Motor neuron (in vitro differentiated cells): ENCODE results near the gene LILRA6. TPM values are rescaled to one million over a fixed set of nuclear protein-coding genes. Genes with fewer than 3 reads are reported as not detected.

Source experiments
- ATAC-seq, 8 experiments: fragments of 200-7000 bp; cut with Tn5 transposase; replicated peaks in 6 of 8; 2 replicates each; pipeline ENCODE4 v1.8.0; 2021; ENCODE audit warnings: mild to moderate bottlenecking in 8 of 8, moderate library complexity in 8 of 8
- H3K27ac ChIP-seq, 2 donors: fragments of 250-450 bp; sonication (Bioruptor Pico); 2 replicates each; pipeline ENCODE4 v1.9.0; 2021; ENCODE audit warnings: antibody characterized with exemption in 2 of 2, mild to moderate bottlenecking in 2 of 2, moderate library complexity in 1 of 2
- H3K4me1 ChIP-seq, 2 donors: fragments of 250-450 bp; sonication (Bioruptor Pico); replicated peaks in 1 of 2; 2 replicates each; pipeline ENCODE4 v1.6.1; 2021; ENCODE audit warnings: antibody characterized with exemption in 2 of 2, mild to moderate bottlenecking in 2 of 2, moderate library complexity in 1 of 2
- H3K4me3 ChIP-seq, 5 donors: fragments of 250-450 bp; sonication (Bioruptor Pico); 2 replicates each; pipeline ENCODE4 v1.9.0; 2021; ENCODE audit warnings: antibody characterized with exemption in 5 of 5, mild to moderate bottlenecking in 5 of 5, moderate library complexity in 4 of 5
- WGBS, 10 experiments: fragments of 450-650 bp; shearing (Covaris generic); methylation state at CpG; one replicate each; pipeline ENCODE4 v1.0.0; 2022; 5-methylcytosine and 5-hydroxymethylcytosine counted together
- in situ Hi-C, 9 experiments: fragments of 400-800 bp; cut with MboI; loops; one replicate each; pipeline ENCODE4 v1.15.0; 2021; ENCODE audit warnings: low sequenced_read_pairs in 9 of 9, low pct_unique_long_range_greater_than_20kb in 2 of 9; ENCODE audit not compliant: unreplicated experiment in 9 of 9
- total RNA-seq, 8 experiments: library from RNA; unstranded; fragments of 300-600 nt; gene quantifications; 2 replicates each; pipeline versions ENCODE4 v1.2.3 to v1.2.4, GENCODE V29; 2022

The LILRA6 gene
- total RNA-seq, 8 experiments from 2014 or later, result 0.05 to 0.56 (median 0.27) TPM; not detected in 1

DNA sequence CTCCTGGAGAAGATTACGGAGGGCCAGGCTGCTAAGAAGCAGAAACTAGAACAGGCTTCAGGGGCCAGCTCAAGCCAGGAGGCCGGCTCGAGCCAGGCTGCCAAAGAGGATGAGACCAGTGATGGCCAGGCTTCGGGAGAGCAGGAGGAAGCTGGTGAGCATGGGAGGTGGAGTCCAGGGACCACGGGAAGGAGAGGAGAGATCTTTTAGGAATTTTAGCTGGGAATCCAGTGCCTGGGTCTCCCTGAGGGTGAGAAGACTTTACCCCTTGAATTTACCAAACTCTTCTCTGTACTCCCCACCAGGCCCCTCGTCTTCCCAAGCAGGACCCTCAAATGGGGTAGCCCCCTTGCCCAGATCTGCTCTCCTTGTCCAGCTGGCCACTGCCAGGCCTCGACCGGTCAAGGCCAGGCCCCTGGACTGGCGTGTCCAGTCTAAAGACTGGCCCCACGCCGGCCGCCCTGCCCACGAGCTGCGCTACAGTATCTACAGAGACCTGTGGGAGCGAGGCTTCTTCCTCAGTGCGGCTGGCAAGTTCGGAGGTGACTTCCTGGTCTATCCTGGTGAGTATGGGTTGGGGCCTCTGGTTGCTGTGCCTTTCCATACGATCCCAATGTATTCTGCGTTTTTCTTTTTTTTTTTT, 50.7 kb downstream of the LILRA6 start:
- peak overlapping the region; percentile 79 to 94 (median 87) for H3K4me3 ChIP-seq
- WGBS, 10 experiments, result 0 to 86% (median 40%) methylated on average over 1 to 10 of the region's 19 CpGs; no CpG with 5 or more reads in 1 of the 10 experiments
- in situ Hi-C loops, result no loop called here
- H3K27ac ChIP-seq, result peak overlapping the region; percentile 97 to 99
- H3K4me1 ChIP-seq, result peaks cover 10 to 11% of the 10 kb centered on the region in 2 donors
- ATAC-seq, result no peak

DNA sequence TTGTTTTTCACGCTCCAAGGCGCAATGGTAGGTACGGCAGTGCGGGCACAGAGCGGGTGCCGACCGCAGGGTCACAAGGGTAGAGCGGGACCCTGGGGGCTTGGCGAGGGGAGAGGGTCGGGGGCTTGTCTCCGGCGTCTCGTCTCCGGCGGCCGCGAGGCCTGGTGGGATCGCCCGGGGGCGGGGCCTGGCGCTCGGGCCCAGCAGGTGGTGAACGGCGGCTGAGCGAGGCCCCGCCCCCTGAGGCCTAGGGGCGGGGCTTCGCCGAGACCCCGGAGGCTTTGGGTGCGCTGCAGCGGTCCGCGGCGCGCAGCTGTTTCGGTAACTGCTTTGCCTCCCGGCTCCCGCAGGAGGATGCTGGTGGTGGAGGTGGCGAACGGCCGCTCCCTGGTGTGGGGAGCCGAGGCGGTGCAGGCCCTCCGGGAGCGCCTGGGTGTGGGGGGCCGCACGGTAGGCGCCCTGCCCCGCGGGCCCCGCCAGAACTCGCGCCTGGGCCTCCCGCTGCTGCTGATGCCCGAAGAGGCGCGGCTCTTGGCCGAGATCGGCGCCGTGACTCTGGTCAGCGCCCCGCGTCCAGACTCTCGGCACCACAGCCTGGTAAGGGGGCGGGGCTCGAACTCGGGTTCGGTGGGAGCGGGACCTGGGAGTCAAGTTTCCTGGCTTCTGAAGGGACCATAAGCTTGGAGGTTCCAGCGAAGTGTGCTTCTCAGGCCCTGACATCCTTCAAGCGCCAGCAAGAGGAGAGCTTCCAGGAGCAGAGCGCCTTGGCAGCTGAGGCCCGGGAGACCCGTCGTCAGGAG, 51.4 kb downstream of the LILRA6 start, which contains the start of gene TSEN34:
Gene TSEN34, plus strand, starts transcription at position 298 of the 800 bp plus-strand sequence. Its CDS starts 57 bp downstream, at position 355.
- Histone ChIP-seq H3K27ac (peak within 1 kb of the TSS; percentile 97 to 99), H3K4me1 (peaks cover 10 to 11% of the 10 kb centered on the region in 2 donors), H3K4me3 (peak within 1 kb of the TSS; percentile 79 to 94 (median 87))
- peak; percentile 12 to 33 (median 30) for ATAC-seq
- in situ Hi-C loops, result no loop called here
- 0 to 20% (median 3%) methylated on average over 1 to 7 of the region's 77 CpGs; no CpG with 5 or more reads in 4 of the 10 experiments for WGBS, 10 experiments

DNA sequence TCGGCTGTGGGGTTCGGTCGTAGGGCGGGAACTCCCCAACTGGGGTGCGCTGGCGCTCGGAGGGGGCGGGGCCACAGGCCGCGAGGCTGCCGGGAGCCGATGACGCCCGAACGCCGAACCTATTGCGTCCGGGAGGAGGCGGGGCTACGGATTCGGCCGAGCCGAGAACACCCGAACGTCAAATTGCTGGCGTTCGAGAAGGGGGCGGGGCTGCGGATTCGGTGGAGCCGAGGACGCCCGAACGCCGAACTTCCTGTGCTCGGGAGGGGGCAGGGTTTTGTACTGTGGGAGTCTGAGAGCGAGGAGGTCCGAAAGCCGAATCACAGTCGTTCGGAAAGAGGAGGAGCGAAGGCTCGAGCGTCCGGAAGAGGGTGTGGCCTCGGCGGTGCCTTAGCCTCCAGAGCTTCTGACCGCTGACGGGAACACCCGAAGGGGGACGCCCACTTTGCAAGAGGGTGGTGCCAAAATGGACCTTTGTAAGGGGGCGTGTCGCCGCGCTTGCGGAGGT, 52.0 kb downstream of the LILRA6 start:
- Histone ChIP-seq H3K4me3 (peak overlapping the region; percentile 79 to 94 (median 87)), H3K27ac (peak overlapping the region; percentile 97 to 99), H3K4me1 (peaks cover 10 to 11% of the 10 kb centered on the region in 2 donors)
- in situ Hi-C loops, result no loop called here
- 0 to 2% (median 0%) methylated on average over 3 to 18 of the region's 56 CpGs; no CpG with 5 or more reads in 5 of the 10 experiments for WGBS, 10 experiments
- peak; percentile 42 to 67 (median 63) for ATAC-seq

DNA sequence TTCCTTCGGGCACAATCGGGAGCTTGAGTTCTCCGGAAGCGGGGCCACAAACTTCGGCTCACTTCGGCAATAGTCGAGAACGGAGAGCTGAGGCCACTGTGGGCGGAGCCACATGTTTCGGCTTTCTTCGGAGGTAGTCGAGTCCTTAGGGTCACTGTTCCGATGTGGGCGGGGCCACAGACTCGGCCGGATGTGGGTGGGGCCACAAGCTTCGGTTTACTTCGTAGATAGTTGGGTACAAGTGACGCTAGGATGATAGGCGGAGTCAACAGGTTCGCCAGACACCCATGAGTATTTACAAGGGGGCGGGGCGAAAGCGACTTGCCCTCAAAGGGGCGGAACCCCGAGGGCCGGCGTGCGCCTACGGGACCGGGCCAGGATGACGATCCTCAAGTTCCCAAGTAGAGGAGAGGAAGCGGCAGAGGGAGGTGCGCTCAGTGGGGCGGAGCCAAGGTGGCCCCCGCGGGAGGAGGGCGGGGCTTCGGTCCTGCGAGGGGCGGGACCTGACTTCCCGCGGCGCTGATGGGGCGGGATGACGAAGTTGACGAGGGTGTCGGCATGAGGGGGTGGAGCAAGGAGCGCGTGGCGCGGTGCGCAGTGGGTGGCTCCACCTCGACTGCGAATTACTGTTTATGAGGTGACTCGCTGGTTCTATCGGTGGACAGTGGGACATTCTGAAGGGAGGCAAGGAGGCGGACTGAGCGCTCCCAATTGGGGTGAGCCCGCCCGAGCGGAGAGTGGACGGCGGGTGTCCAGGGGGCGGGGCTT, 52.7 kb downstream of the LILRA6 start:
- in situ Hi-C loops, result no loop called here
- H3K27ac ChIP-seq, result peak overlapping the region; percentile 97 to 99
- peak overlapping the region; percentile 79 to 94 (median 87) for H3K4me3 ChIP-seq
- 0 to 20% (median 2%) methylated on average over 1 to 13 of the region's 65 CpGs; no CpG with 5 or more reads in 5 of the 10 experiments for WGBS, 10 experiments
- H3K4me1 ChIP-seq, result peaks cover 10 to 11% of the 10 kb centered on the region in 2 donors
- ATAC-seq, result peak; percentile 44 to 66 (median 60)

DNA sequence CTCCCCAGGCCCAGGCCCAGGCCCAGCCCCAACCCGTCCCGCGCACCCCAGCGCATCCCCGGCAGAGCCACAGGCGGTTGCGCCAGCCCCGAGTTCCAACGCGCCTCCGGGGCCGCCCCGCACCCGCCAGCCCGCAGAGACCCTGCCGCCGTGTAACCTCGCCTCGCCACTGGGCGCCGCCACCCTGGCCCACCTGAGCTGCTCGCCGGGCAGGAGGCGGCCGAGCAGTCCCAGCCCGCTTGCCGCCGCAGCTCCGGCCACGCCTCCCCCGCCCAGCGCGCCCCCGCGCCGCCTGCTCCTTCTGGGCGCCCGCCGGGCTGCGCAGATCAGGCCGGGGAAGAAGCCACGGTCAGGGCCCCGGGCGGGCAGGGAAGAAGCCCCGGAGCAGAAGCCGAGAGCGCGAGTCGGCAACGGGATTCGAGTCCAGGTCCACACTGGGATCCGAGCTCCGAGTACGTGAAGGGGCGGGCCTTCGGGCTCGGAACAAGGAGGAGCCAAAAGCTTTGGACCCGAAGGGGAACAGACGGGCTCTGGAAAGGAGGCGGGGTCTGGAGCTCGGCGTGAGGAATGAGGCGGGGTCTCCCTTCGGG, 53.4 kb downstream of the LILRA6 start, which contains the start of gene MBOAT7:
Gene MBOAT7, minus strand, starts transcription at position 436 of the 590 bp plus-strand sequence. CDS start 1,072 bp downstream, outside the sequence.
- Histone ChIP-seq H3K4me3 (peak within 1 kb of the TSS; percentile 79 to 94 (median 87)), H3K4me1 (peaks cover 10 to 11% of the 10 kb centered on the region in 2 donors), H3K27ac (peak within 1 kb of the TSS; percentile 97 to 99)
- peak in 7 of 8 experiments; percentile 26 to 38 (median 35) for ATAC-seq
- WGBS, 10 experiments, result 0 to 2% methylated on average over 3 to 8 of the region's 64 CpGs; no CpG with 5 or more reads in 8 of the 10 experiments
- in situ Hi-C loops, result no loop called here

DNA sequence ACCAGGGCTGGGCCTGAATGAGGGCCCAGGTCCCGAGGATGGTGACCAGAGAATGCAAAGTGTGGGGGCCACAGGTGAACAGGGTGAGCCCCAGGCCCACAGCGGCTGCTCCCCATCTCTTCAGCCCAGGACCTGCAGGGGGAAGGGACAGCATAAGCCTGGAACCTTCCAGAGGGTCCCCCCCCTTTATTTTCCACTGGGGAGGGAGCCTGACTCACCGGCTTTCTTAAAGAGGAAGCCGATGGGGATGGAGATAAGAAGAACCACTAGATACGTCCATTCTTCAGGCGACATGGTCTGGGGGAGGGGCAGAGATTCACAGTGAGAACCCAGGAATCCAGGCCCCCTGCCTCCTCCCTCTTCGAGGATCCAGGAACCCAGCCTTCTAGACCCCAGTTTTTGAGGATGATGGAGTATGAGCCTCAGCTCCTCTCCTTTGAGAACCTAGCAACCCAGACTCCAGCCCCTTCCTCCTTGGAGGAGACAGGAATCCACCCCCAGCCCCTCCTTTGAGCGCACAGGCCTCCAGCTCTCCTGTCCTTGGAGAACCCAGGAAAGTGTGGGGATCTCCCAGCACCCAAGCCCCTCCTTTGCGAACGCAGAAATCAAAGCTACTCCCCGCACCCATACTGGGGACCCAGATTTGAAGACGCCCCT, 54.2 kb downstream of the LILRA6 start:
- Histone ChIP-seq H3K4me1 (peaks cover 10 to 11% of the 10 kb centered on the region in 2 donors), H3K4me3 (peak overlapping the region; percentile 58 to 94 (median 82)), H3K27ac (peak overlapping the region; percentile 90 to 92)
- 0 to 80% (median 41%) methylated on average over 1 to 3 of the region's 12 CpGs; no CpG with 5 or more reads in 1 of the 10 experiments for WGBS, 10 experiments
- no peak for ATAC-seq
- in situ Hi-C loops, result no loop called here

DNA sequence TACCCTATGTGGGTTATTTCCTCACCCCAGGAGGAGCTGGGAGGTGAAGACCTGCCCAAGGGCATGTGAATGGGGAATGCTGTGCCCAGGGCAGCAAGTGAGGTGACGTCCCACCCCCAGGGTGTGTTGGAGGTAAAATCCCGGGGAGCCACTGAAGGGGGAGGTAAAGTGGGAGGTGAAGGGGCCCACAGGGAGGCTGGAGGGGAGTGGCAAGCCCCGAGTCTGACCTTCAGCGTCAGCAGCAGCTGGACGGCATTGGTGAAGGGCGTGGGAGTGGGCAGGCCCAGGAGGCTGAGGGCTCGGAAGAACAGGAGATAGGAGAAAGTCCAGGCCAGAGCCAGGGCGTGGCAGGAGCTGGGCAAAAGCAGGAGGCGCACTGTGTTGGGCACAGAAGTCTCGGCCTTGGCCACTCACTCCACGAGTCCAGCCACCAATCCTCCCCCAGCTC, 55.6 kb downstream of the LILRA6 start:
- 80 to 100% (median 87%) methylated on average over 1 to 4 of the region's 11 CpGs; no CpG with 5 or more reads in 7 of the 10 experiments for WGBS, 10 experiments
- in situ Hi-C loops, result no loop called here
- ATAC-seq, result no peak

More for the DNA sequence above, 55.6 kb downstream of the LILRA6 start:
- no peak overlapping the region for H3K4me3 ChIP-seq
- H3K27ac ChIP-seq, result no peak overlapping the region
- H3K4me1 ChIP-seq, result peaks cover 4% of the 10 kb centered on the region in 2 donors

Other genes starting within 250 kb of the LILRA6 start
- gene VSTM1, start 178.9 kb downstream of the LILRA6 start, total RNA-seq, result 1 to 10 TPM in 1 of 8 experiments, not detected in 7; 1.7 TPM
- not detected for gene TARM1, start 161.4 kb downstream of the LILRA6 start, total RNA-seq
- gene OSCAR, start 142.0 kb downstream of the LILRA6 start, total RNA-seq, result under 1 TPM; 0.11 to 0.95 (median 0.22) TPM
- gene NDUFA3, start 139.9 kb downstream of the LILRA6 start, total RNA-seq, result 100 to 1,000 TPM; 188 to 271 (median 210) TPM
- 10 to 100 TPM; 14.9 to 34.7 (median 20.8) TPM for gene TFPT, start 127.1 kb downstream of the LILRA6 start, total RNA-seq
- 10 to 100 TPM; 29.5 to 78.7 (median 59.3) TPM for gene PRPF31, start 127.0 kb downstream of the LILRA6 start, total RNA-seq
- 10 to 100 TPM in 4 of 8 experiments, 1 to 10 TPM in 4; 8.4 to 47.1 (median 13.0) TPM for gene CNOT3, start 105.0 kb downstream of the LILRA6 start, total RNA-seq
- gene LENG1, start 83.1 kb downstream of the LILRA6 start, total RNA-seq, result 10 to 100 TPM in 6 of 8 experiments, 1 to 10 TPM in 2; 8.2 to 12.5 (median 10.9) TPM
- 1 to 10 TPM in 6 of 8 experiments, under 1 TPM in 2; 0.76 to 2.8 (median 1.5) TPM for gene TMC4, start 69.6 kb downstream of the LILRA6 start, total RNA-seq
- 10 to 100 TPM; 20.5 to 59.8 (median 30.3) TPM for gene MBOAT7, start 53.2 kb downstream of the LILRA6 start, total RNA-seq
- 10 to 100 TPM; 29.7 to 69.7 (median 43.1) TPM for gene TSEN34, start 51.5 kb downstream of the LILRA6 start, total RNA-seq
- gene RPS9, start 41.9 kb downstream of the LILRA6 start, total RNA-seq, result 1,000 to 10,000 TPM; 1,240 to 1,920 (median 1,801) TPM
- 1 to 10 TPM in 2 of 8 experiments, under 1 TPM in 6; 0.13 to 1.7 (median 0.43) TPM for gene LILRB3, start 19.8 kb downstream of the LILRA6 start, total RNA-seq
- under 1 TPM in 6 of 8 experiments, not detected in 2; under 0.01 to 0.81 (median 0.17) TPM for gene LILRB5, start 14.5 kb upstream of the LILRA6 start, total RNA-seq
- under 1 TPM in 5 of 8 experiments, not detected in 3; 0.04 to 0.57 (median 0.18) TPM for gene LILRB2, start 38.3 kb upstream of the LILRA6 start, total RNA-seq
- gene LILRA5, start 70.4 kb upstream of the LILRA6 start, total RNA-seq, result under 1 TPM in 1 of 8 experiments, not detected in 7; 0.28 TPM
- gene LILRA4, start 96.4 kb upstream of the LILRA6 start, total RNA-seq, result under 1 TPM in 2 of 8 experiments, not detected in 6; 0.08 to 0.85 TPM
- gene LAIR1, start 122.1 kb upstream of the LILRA6 start, total RNA-seq, result 1 to 10 TPM in 1 of 8 experiments, under 1 TPM in 5, not detected in 2; 0.11 to 2.5 (median 0.68) TPM
- 100 to 1,000 TPM in 5 of 8 experiments, 1 to 10 TPM in 3; 1.7 to 440 (median 160) TPM for gene TTYH1, start 172.7 kb upstream of the LILRA6 start, total RNA-seq
- 100 to 1,000 TPM in 2 of 8 experiments, 10 to 100 TPM in 6; 38.5 to 156 (median 64.7) TPM for gene LENG8, start 206.4 kb upstream of the LILRA6 start, total RNA-seq
- 10 to 100 TPM in 2 of 8 experiments, 1 to 10 TPM in 6; 1.6 to 10.7 (median 3.7) TPM for gene LENG9, start 221.0 kb upstream of the LILRA6 start, total RNA-seq
- 10 to 100 TPM in 4 of 8 experiments, 1 to 10 TPM in 4; 1.4 to 46.9 (median 11.3) TPM for gene CDC42EP5, start 230.5 kb upstream of the LILRA6 start, total RNA-seq